GM23248 (cell line): ENCODE results near the gene MRM2.

Source experiments
- EZH2 ChIP-seq: fragments of 200-600 bp; sonication (generic); IDR thresholded peaks from 2 replicates; pipeline ENCODE4 v1.6.1; 2018; ENCODE audit warnings: antibody characterized with exemption, mild to moderate bottlenecking; ENCODE audit not compliant: insufficient read depth, poor library complexity, severe bottlenecking
- EZH2phosphoT487 ChIP-seq: fragments of 200-600 bp; sonication (generic); IDR thresholded peaks from 2 replicates; pipeline ENCODE4 v1.6.1; 2018; ENCODE audit warnings: antibody characterized with exemption, moderate library complexity, mild to moderate bottlenecking, low read depth; ENCODE audit not compliant: insufficient read depth

GRCh38 chr7:2290877-2291276, 48.9 kb upstream of the MRM2 start:
- TF ChIP-seq EZH2 (no peak), EZH2phosphoT487 (no peak)
